MM.1S (cell line): Measurements from ENCODE around the gene LRRC4C.

Experiments
- DNase-seq: peaks from one replicate; pipeline ENCODE4 v3.0.0-alpha.2; 2015
- H2AFZ ChIP-seq: fragments of 300-600 bp; sonication (generic); 2 replicates; pipeline ENCODE4 v1.6.0; 2016; ENCODE audit warnings: antibody characterized with exemption, low read length
- H3F3A ChIP-seq: fragments of 300-600 bp; sonication (generic); 2 replicates; pipeline ENCODE4 v1.6.1; 2016; ENCODE audit warnings: mild to moderate bottlenecking, antibody characterized with exemption, low read length, moderate library complexity, mixed read lengths; ENCODE audit not compliant: insufficient read depth
- H3K27ac ChIP-seq: fragments of 300-600 bp; sonication (generic); 2 replicates; pipeline ENCODE4 v1.5.1; 2016; ENCODE audit warnings: mild to moderate bottlenecking, low read length
- H3K27me3 ChIP-seq: fragments of 300-600 bp; sonication (generic); replicated peaks from 2 replicates; pipeline ENCODE4 v1.6.0; 2016; ENCODE audit warnings: low read length; ENCODE audit not compliant: insufficient read depth
- H3K36me3 ChIP-seq: fragments of 300-600 bp; sonication (generic); replicated peaks from 2 replicates; pipeline ENCODE4 v1.6.1; 2016; ENCODE audit warnings: mild to moderate bottlenecking, low read length, mixed read lengths; ENCODE audit not compliant: insufficient read depth
- H3K4me1 ChIP-seq: fragments of 300-600 bp; sonication (generic); 2 replicates; pipeline ENCODE4 v1.6.1; 2016; ENCODE audit warnings: low read length, mixed read lengths
- H3K4me2 ChIP-seq: fragments of 300-600 bp; sonication (generic); 2 replicates; pipeline ENCODE4 v1.6.0; 2016; ENCODE audit warnings: low read depth, low read length
- H3K4me3 ChIP-seq: fragments of 300-600 bp; sonication (generic); 2 replicates; pipeline ENCODE4 v1.5.1; 2016; ENCODE audit warnings: low read length, mixed read lengths
- H3K79me2 ChIP-seq: fragments of 300-600 bp; sonication (generic); 2 replicates; pipeline ENCODE4 v1.6.1; 2016; ENCODE audit warnings: mixed run types, low read length, mixed read lengths
- H3K9ac ChIP-seq: fragments of 300-600 bp; sonication (generic); 2 replicates; pipeline ENCODE4 v1.6.1; 2016; ENCODE audit warnings: low read length, mixed read lengths
- H3K9me2 ChIP-seq: fragments of 300-600 bp; sonication (generic); replicated peaks from 2 replicates; pipeline ENCODE4 v1.6.1; 2016; ENCODE audit warnings: mild to moderate bottlenecking, low read length, mixed read lengths; ENCODE audit not compliant: insufficient read depth
- H3K9me3 ChIP-seq: fragments of 300-600 bp; sonication (generic); replicated peaks from 2 replicates; pipeline ENCODE4 v1.6.1; 2016; ENCODE audit warnings: mild to moderate bottlenecking, low read length, mixed read lengths; ENCODE audit not compliant: insufficient read depth
- H4K20me1 ChIP-seq: fragments of 300-600 bp; sonication (generic); 2 replicates; pipeline ENCODE4 v1.6.1; 2016; ENCODE audit warnings: mild to moderate bottlenecking, low read length, moderate library complexity, mixed read lengths; ENCODE audit not compliant: insufficient read depth
- EZH2 ChIP-seq: fragments of 300-600 bp; sonication (generic); optimal IDR thresholded peaks from 2 replicates; pipeline ENCODE3; 2017; ENCODE audit warnings: low read depth, mild to moderate bottlenecking, antibody characterized with exemption, low read length, mixed read lengths
- EZH2phosphoT487 ChIP-seq: fragments of 300-600 bp; sonication (generic); IDR thresholded peaks from 2 replicates; pipeline ENCODE4 v1.6.1; 2018; ENCODE audit warnings: antibody characterized with exemption, low read length
- TF ChIP-seq, protein P1 (sequence below): fragments of 300-600 bp; sonication (generic); IDR thresholded peaks from 2 replicates; pipeline ENCODE4 v1.5.1; 2016; ENCODE audit warnings: antibody characterized with exemption, low read length, mixed read lengths

The LRRC4C gene

DNA sequence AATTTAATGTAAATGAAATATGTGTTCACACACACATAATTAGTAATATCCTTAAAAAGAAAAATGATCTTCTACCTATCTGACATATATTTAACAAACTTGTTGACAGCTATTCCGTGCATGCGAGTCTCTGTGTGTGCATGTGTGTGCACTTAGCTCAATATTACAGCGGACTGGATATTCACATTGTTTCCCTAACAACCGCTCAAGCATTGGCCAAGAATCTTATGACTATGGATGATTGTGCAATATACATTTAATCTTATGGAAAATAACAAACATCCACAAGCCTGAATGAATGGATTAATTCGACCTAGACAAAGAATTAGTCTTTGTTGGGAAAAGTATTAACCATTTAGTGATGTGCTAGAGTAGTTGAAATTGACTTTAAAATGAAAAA, 1078.6 kb downstream of the LRRC4C start:
- no peak for TF ChIP-seq EZH2phosphoT487
- TF ChIP-seq EZH2 = no peak
- TF ChIP-seq, protein P1, sequence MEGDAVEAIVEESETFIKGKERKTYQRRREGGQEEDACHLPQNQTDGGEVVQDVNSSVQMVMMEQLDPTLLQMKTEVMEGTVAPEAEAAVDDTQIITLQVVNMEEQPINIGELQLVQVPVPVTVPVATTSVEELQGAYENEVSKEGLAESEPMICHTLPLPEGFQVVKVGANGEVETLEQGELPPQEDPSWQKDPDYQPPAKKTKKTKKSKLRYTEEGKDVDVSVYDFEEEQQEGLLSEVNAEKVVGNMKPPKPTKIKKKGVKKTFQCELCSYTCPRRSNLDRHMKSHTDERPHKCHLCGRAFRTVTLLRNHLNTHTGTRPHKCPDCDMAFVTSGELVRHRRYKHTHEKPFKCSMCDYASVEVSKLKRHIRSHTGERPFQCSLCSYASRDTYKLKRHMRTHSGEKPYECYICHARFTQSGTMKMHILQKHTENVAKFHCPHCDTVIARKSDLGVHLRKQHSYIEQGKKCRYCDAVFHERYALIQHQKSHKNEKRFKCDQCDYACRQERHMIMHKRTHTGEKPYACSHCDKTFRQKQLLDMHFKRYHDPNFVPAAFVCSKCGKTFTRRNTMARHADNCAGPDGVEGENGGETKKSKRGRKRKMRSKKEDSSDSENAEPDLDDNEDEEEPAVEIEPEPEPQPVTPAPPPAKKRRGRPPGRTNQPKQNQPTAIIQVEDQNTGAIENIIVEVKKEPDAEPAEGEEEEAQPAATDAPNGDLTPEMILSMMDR = no peak
- H3K9me2 ChIP-seq = no peaks in the 10 kb centered on the region
- no peak overlapping the region for H3K9ac ChIP-seq
- H3K27me3 ChIP-seq = no peaks in the 10 kb centered on the region
- H2AFZ ChIP-seq = no peak overlapping the region
- no peaks in the 10 kb centered on the region for H3K9me3 ChIP-seq
- no peaks in the 10 kb centered on the region for H4K20me1 ChIP-seq
- H3K79me2 ChIP-seq = no peaks in the 10 kb centered on the region
- DNase-seq = no peak
- H3K4me3 ChIP-seq = no peak overlapping the region
- H3K4me1 ChIP-seq = no peaks in the 10 kb centered on the region
- no peaks in the 10 kb centered on the region for H3K36me3 ChIP-seq
- H3K4me2 ChIP-seq = no peak overlapping the region
- H3K27ac ChIP-seq = no peak overlapping the region
- no peaks in the 10 kb centered on the region for H3F3A ChIP-seq

DNA sequence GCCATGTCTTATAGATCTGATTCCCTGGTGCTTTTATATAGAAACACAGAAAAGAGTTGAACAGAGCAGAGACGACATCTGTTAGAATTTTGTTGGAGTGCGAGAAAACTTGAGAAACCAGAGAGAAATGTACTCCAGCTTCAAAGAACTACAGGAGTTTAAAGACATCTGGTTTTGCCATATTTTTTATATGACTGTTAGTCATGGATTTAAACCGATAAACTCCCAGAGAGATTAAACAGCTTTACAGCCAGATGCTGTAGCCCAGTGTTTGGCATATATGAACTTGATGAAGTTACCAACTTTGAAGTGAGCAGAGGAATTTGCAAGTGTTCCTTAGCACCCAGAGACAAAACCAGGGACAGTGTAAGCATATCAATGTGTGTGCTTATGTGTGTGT, 1083.1 kb downstream of the LRRC4C start:
- H3K9ac ChIP-seq = no peak overlapping the region
- DNase-seq = no peak
- H3K79me2 ChIP-seq = no peaks in the 10 kb centered on the region
- no peaks in the 10 kb centered on the region for H3K9me3 ChIP-seq
- no peak overlapping the region for H3K27ac ChIP-seq
- H3K4me2 ChIP-seq = no peak overlapping the region
- no peak overlapping the region for H2AFZ ChIP-seq
- no peaks in the 10 kb centered on the region for H3F3A ChIP-seq
- no peaks in the 10 kb centered on the region for H3K9me2 ChIP-seq
- TF ChIP-seq EZH2phosphoT487 = no peak
- TF ChIP-seq EZH2 = no peak
- TF ChIP-seq, protein P1 = no peak
- no peaks in the 10 kb centered on the region for H4K20me1 ChIP-seq
- no peaks in the 10 kb centered on the region for H3K36me3 ChIP-seq
- H3K4me3 ChIP-seq = no peak overlapping the region
- no peaks in the 10 kb centered on the region for H3K27me3 ChIP-seq
- no peaks in the 10 kb centered on the region for H3K4me1 ChIP-seq

DNA sequence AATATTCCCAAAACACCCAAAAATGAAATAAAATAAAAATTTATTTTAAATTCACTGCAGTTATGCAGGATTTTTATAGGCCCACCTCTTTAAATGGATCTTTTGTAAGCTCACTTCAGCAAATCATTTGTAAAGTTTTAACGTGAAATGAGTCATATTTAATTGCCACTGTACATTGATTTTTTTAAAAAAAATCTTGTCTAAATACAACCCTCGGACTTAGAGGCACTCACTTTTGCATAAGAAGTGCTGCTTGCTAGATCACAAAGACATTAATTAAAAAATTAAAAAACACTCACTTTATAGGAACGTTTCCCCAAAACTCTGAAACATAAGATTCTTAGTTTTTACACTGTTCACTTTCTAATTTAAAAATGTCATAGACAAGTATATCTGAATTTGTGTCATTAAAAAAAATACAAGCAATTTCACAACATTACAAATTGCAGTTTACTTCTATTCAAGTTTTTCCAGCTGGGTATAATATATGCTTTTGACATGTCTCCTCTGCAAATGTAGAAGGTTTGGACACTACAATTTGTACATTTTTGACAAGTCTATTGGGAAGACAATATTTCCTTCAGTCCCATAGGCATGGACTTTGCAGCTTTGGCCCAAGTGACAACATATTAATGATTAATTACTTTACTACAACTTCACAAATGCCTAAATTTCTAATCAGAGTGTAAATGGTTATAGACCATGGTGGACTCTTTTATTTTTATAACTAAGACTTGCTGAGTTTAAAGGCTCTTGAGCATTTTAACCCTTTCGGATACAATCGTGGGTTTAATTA, 1088.4 kb downstream of the LRRC4C start:
- H2AFZ ChIP-seq = no peak overlapping the region
- no peak overlapping the region for H3K9ac ChIP-seq
- H3K36me3 ChIP-seq = no peaks in the 10 kb centered on the region
- H3K4me2 ChIP-seq = no peak overlapping the region
- H3K27me3 ChIP-seq = no peaks in the 10 kb centered on the region
- TF ChIP-seq EZH2 (no peak), EZH2phosphoT487 (no peak)
- TF ChIP-seq, protein P1 = no peak
- H3K4me1 ChIP-seq = no peaks in the 10 kb centered on the region
- H3K9me2 ChIP-seq = no peaks in the 10 kb centered on the region
- no peak overlapping the region for H3K27ac ChIP-seq
- no peak for DNase-seq
- H3K4me3 ChIP-seq = no peak overlapping the region
- H3F3A ChIP-seq = no peaks in the 10 kb centered on the region
- no peaks in the 10 kb centered on the region for H3K9me3 ChIP-seq
- no peaks in the 10 kb centered on the region for H3K79me2 ChIP-seq
- H4K20me1 ChIP-seq = no peaks in the 10 kb centered on the region
